GM19452 (cell line): Measurements from ENCODE around the gene SNTN.
"Not testable (repeated sequence)": the region's sequence is repeated elsewhere in the genome, so short reads cannot be mapped to it uniquely, and the experiment has no call there.

Source experiments
- ATAC-seq: cut with Tn5 transposase; IDR thresholded peaks from one replicate; pipeline ENCODE4 v1.9.1; 2021; ENCODE audit not compliant: unreplicated experiment

SNTN gene

DNA sequence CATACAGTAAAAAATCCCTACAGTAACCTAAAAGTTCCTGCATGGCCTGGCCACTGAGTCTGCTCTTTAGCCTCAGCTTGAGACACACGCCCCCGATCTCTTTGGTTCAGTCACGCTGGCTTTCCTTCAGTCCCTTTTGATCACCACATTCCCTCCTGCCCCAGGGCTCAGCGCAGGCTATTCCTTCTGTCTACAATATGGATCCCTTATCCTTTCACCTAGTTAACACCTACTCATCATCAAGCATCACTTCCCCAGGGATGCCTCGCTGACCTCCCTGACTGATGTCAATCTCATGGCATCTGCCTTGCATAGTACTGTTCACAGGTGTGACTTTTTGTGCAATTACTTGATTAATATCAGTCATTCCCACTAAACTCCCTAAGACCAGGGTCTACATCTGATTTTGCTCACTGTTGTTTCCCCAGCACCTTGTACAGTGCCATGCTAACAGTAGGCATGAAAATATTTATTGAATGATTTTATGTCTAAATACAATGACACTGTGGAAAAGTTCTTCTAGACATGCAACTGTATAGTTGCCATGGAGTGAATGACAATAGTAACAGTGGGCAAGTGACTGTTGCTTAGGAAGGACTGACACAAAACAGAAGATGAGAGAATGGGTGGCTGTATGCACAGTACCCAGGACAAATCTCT lies at the start of gene SNTN:
Gene SNTN (plus strand): TSS at position 610 of the 660 bp plus-strand sequence. CDS start 13 bp downstream, at position 623.
- no peak for ATAC-seq

GRCh38 chr3:63607716-63608115 lies 44.8 kb upstream of the SNTN start:
- ATAC-seq: no peak

GRCh38 chr3:63609408-63609807 lies 43.1 kb upstream of the SNTN start:
- ATAC-seq: no peak

DNA sequence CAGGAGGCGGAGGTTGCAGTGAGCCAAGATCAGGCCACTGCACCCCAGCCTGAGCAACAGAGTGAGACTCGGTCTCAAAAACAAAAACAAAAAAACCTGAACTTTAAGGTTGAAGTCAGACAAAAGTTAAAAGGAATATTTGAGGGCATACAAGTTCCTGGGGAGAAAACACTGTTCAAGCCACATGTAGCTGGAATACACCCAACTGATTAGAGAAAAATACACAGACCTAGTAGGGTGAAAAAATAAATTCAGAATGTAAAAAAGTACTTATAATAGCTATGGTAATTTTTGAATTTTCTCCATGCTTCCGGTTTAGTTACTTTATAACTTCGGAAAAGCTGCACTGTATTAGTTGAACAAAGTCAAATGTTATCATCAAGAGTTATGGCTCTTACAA lies 42.6 kb upstream of the SNTN start:
- ATAC-seq: no peak

GRCh38 chr3:63611382-63611781 lies 41.1 kb upstream of the SNTN start:
- ATAC-seq: no peak

GRCh38 chr3:63613561-63613960 lies 38.9 kb upstream of the SNTN start:
- ATAC-seq: no peak

DNA sequence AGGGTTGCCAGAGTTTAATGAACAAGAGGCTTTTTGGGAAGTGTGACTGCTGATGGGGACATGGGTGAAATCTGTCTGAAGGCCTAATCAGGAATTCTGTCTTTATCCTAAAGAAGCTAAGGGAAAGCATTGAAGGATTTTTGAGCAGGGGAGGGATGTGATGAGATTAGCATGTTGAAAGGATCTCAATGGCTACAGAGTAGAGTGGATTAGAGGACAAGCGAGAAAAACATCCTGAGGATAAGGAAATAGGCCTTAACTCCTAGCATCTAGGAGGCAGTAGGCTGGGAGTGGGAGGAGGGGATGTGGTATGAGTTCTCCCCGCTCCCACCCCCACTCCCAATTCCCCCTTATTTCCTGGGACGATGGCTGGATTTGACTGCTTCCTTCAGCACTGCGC lies 35.1 kb upstream of the SNTN start:
- no peak for ATAC-seq

DNA sequence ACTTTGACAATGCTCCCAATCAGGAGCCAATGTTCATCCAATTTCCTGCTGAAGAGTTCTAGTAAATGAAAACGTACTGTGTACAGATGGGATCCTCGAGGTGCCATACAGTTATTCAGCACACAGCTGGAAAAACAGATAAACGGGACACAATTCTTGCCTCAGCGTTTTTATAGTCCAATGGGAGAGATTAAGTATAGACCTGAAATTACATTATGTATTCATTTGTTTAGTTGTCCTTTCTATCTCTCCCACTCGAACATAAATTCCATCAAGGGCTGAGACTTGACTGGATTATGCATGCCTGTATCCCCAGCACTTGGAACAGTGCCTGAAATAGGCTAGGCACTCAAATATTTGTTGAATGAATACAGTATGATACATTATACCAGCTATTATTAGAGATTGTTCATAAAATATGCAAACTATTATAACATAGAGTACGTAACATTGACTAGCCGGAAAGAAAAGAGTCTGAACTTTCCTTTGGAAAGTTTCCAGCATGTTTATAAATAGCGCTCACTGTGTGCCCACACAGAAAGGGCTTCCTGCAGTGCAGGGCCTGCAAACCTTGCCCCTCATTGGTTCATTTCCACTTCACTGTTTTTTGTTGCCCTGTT lies 27.4 kb upstream of the SNTN start:
- no peak for ATAC-seq

DNA sequence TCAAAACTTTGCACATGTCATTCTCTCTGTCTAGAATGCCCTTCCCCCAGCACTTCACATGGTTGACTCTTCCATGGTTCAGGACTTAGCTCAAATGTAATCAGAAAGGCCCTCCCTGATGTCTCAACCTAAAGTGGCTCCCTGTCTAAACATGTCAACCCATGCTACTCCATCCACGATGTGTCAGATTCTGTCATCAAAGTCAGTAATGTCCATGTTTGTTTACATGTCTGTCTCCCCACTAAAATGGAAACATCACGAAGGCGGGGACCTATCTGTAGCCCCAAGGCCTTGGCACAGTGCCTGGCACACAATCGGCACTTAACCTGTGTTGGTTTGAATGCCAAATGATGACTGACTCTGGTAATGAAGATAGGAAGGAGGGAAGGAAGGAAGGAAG lies 20.8 kb upstream of the SNTN start:
- no peak for ATAC-seq

DNA sequence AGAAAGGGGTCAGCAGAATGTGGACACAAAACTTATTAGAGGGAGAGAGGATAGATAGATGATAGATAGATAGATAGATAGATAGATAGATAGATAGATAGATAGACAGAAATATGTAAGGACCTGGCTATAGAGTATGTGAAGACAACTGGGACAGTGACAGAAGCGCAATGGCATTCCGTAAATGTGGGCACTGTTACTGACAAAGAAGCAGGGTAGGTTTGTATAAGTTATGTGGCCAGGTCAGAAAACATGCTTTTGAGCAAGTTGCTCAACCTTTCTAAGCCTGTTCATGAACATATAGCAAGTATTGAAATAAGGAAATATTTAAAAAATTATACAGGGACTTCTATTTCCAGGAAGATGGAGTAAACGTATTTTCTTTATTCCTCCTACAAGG lies 17.3 kb upstream of the SNTN start:
- ATAC-seq: no peak

GRCh38 chr3:63639806-63640205 lies 12.7 kb upstream of the SNTN start:
- no peak for ATAC-seq

- no peak for ATAC-seq
Observed at GRCh38 chr3:63642488-63642887, 10.0 kb upstream of the SNTN start.

DNA sequence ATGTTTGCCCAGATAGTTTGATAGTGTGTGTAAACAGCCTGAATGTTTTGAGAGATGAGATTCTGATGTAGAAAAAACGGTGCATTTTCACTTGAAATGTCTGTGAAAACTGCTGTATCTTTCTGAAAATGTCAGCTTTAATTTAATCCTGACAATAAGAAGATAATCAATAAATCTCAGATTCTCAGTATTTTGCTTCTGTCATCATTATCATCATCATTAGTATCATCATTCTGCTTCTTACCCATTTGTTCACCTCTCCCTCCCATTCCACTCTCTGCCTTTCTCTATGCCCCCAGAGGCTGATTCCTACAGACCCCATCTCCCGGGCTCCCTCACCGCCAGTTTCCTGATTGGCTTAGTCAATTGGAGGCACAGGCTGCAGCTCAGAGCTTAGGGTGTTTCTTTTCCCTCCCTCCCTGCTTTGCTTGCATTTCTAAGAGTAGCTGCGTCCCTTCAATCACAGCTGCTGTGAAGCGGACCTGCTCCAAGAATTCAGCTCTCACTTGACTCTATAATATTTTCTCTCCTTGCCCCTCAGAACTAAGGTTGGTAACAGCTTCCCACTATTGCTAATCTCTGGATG lies 8.2 kb upstream of the SNTN start:
- no peak for ATAC-seq

- not testable (repeated sequence) for ATAC-seq
Observed at GRCh38 chr3:63644928-63645781, 7.3 kb upstream of the SNTN start.

GRCh38 chr3:63654211-63654610 lies 1.7 kb downstream of the SNTN start:
- ATAC-seq: no peak

DNA sequence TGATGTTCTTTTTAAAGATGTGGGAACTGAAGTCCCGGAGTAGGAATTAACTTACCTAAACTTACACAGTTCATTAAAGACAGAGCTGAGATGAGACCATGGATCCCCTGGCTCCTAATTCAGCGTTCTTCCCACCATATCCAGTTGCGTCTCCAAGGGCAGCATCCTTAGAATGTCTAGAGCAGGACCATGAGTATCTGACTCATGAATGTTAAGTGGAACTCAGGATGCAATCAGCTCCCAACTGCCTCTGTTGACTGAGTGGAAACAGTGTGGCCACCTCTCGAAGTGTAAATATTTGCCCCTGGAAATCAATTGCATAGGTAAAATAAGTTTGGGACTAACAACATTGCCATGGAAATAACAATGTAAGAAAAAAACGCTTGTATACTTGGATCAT lies 2.5 kb downstream of the SNTN start:
- no peak for ATAC-seq

DNA sequence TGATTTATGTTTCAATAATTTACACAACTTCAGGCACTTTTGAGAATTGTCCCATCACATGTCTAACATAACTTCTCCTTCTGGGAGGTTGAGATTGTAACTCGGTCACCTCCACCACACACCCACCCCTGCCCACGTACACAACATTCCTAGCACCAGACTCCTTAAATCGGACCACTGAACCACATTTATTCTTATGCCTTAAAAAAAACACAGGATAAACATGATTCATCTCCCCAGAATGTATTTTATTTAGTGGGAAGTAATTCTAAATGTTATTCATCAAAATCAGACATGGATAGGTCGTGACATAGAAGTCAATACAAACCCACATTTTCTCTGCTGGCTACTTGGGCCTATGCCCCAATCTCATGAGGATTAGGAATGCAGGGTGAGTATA lies 3.0 kb downstream of the SNTN start:
- no peak for ATAC-seq

DNA sequence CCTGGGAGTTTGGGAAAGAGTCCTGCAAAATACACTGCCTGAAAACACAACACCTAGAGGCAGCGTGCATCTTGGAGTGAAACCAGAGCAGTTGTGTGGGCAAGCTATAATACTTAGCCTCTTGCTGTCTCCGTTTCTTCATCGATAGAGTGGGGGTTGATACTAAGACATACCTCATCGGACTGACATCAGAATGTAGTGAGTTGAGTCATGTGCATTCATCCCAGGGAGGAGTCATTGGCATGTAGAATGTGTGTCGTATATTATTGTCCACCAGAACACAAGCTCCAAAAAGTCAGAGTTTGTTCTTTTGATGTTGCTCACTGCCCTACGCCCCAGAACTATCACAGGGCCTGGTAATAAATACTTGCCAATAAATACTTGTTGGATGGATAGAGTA lies 4.3 kb downstream of the SNTN start:
- no peak for ATAC-seq

DNA sequence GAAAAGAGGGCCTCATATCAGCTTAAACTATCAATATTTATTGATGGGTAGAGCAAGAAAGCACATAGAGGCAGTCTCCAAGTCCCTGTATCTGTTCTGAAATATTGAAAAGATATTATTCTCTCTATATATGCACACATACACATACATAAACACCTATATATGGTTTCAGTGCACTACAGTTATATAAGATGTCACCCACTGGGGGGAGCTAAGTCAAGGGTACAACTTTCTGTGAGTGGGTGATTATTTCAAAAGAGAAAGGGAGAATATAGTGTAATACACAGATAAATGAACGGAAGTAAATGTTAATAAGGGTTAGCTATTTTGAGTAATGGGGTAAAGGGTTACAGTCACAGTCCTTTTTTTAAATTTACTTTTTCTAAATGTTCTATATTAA lies 8.8 kb downstream of the SNTN start:
- no peak for ATAC-seq

DNA sequence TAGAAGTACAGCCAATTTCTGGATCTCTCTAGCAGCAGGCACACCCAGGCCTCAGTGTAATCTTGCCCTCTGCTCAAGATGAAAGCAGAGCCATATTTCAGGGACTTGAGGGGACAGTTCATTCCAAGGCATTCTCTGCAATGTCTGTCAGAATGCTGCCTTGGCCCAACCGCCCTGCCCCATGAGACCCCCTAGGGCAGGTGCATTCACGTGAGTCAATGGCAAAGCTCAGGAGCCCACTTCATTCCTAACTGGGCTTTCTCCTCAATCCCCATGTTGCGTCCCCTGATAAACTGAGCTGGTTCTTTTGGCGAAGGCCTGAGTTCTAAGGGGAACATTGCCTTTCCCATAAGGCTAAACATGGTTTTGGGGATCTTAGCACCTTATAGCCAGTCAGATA lies 9.5 kb downstream of the SNTN start:
- no peak for ATAC-seq

GRCh38 chr3:63662500-63662899 lies 10.0 kb downstream of the SNTN start:
- no peak for ATAC-seq

GRCh38 chr3:63670544-63670943 lies 18.1 kb downstream of the SNTN start:
- ATAC-seq: no peak
